CD14-positive monocyte (primary cell): ENCODE measurements around the gene CNGB1. TPM values are rescaled to one million over a fixed set of nuclear protein-coding genes. Genes with fewer than 3 reads are reported as not detected.

Source experiments
- DNase-seq, 3 donors: peaks; one replicate each; pipeline ENCODE4 v3.0.0-alpha.2; 2011 to 2022
- H2AFZ ChIP-seq: 2 replicates; pipeline ENCODE4 v1.6.0; 2012; ENCODE audit warnings: mild to moderate bottlenecking, low read depth, low read length, inconsistent platforms; ENCODE audit not compliant: insufficient read depth, poor library complexity, severe bottlenecking
- H3K27ac ChIP-seq, 2 donors: 1 replicate in 1 of 2; 2 replicates in 1 of 2; pipeline ENCODE4 v1.5.1; 2012 to 2013; ENCODE audit warnings: low read length in 2 of 2, control low read depth in 1 of 2, inconsistent platforms in 1 of 2, low read depth in 1 of 2, mild to moderate bottlenecking in 1 of 2
- H3K27me3 ChIP-seq, 2 donors: one replicate each; pipeline versions ENCODE4 v1.6.0 to v1.6.1; 2011 to 2013; ENCODE audit warnings: low read length in 2 of 2; ENCODE audit not compliant: control insufficient read depth in 2 of 2, insufficient read depth in 2 of 2
- H3K36me3 ChIP-seq, 2 donors: replicated peaks in 1 of 2; 1 replicate in 1 of 2; 2 replicates in 1 of 2; pipeline versions ENCODE4 v1.5.1 to v1.6.1; 2012 to 2013; ENCODE audit warnings: low read length in 2 of 2, control low read depth in 1 of 2, inconsistent platforms in 1 of 2, mild to moderate bottlenecking in 1 of 2; ENCODE audit not compliant: insufficient read depth in 2 of 2, control insufficient read depth in 1 of 2
- H3K4me1 ChIP-seq, 2 donors: 1 replicate in 1 of 2; 2 replicates in 1 of 2; pipeline versions ENCODE4 v1.5.1 to v1.6.1; 2012 to 2013; ENCODE audit warnings: low read length in 2 of 2, control low read depth in 1 of 2, inconsistent platforms in 1 of 2, mild to moderate bottlenecking in 1 of 2, moderate library complexity in 1 of 2; ENCODE audit not compliant: insufficient read depth in 2 of 2, control insufficient read depth in 1 of 2
- H3K4me2 ChIP-seq: replicated peaks from 2 replicates; pipeline ENCODE3; 2012; ENCODE audit warnings: low read length, moderate library complexity, mild to moderate bottlenecking; ENCODE audit not compliant: poor library complexity, severe bottlenecking; ENCODE audit errors: extremely low read depth
- H3K4me3 ChIP-seq, 3 experiments: fragments of 200-600 bp in 1 of 3; sonication (generic) in 1 of 3; replicated peaks in 1 of 3; 1 replicate in 2 of 3; 2 replicates in 1 of 3; pipeline ENCODE4 v1.5.1; 2011 to 2013; ENCODE audit warnings: low read length in 3 of 3, mild to moderate bottlenecking in 3 of 3, control low read depth in 2 of 3, low read depth in 2 of 3, inconsistent platforms in 1 of 3, moderate library complexity in 1 of 3
- H3K79me2 ChIP-seq: 2 replicates; pipeline ENCODE4 v1.6.0; 2012; ENCODE audit warnings: mild to moderate bottlenecking, control low read depth, inconsistent platforms, low read length, moderate library complexity; ENCODE audit not compliant: insufficient read depth
- H3K9ac ChIP-seq: 2 replicates; pipeline ENCODE4 v1.6.0; 2017; ENCODE audit warnings: low read length, mild to moderate bottlenecking; ENCODE audit not compliant: insufficient read depth, poor library complexity, severe bottlenecking
- H3K9me3 ChIP-seq, 2 donors: replicated peaks in 1 of 2; 1 replicate in 1 of 2; 2 replicates in 1 of 2; pipeline versions ENCODE4 v1.5.1 to v1.6.1; 2012 to 2013; ENCODE audit warnings: low read length in 2 of 2, control low read depth in 1 of 2; ENCODE audit not compliant: control insufficient read depth in 1 of 2, insufficient read depth in 1 of 2
- H4K20me1 ChIP-seq: 2 replicates; pipeline ENCODE4 v1.6.0; 2012; ENCODE audit warnings: mild to moderate bottlenecking, low read length, control low read depth, moderate library complexity; ENCODE audit not compliant: insufficient read depth
- H3K27ac Mint-ChIP-seq, 7 donors: one replicate each; pipeline ENCODE4 v1.8.0; 2020; ENCODE audit warnings: mild to moderate bottlenecking in 7 of 7, mixed read lengths in 7 of 7, moderate library complexity in 6 of 7, inconsistent platforms in 2 of 7
- H3K27me3 Mint-ChIP-seq, 3 donors: one replicate each; pipeline ENCODE4 v1.8.0; 2021 to 2022; ENCODE audit warnings: low read depth in 3 of 3, mild to moderate bottlenecking in 3 of 3, mixed read lengths in 3 of 3, moderate library complexity in 3 of 3, inconsistent platforms in 1 of 3
- H3K36me3 Mint-ChIP-seq, 2 donors: one replicate each; pipeline ENCODE4 v1.8.0; 2020; ENCODE audit warnings: mixed read lengths in 2 of 2, inconsistent platforms in 1 of 2, mild to moderate bottlenecking in 1 of 2
- H3K4me1 Mint-ChIP-seq: one replicate; pipeline ENCODE4 v1.8.0; 2020; ENCODE audit warnings: mild to moderate bottlenecking, mixed read lengths
- H3K4me3 Mint-ChIP-seq, 2 donors: one replicate each; pipeline ENCODE4 v1.8.0; 2020; ENCODE audit warnings: mild to moderate bottlenecking in 2 of 2, mixed read lengths in 2 of 2, moderate library complexity in 1 of 2
- H3K9me3 Mint-ChIP-seq, 7 donors: one replicate each; pipeline ENCODE4 v1.8.0; 2020 to 2022; ENCODE audit warnings: mixed read lengths in 7 of 7, mild to moderate bottlenecking in 6 of 7, moderate library complexity in 6 of 7, inconsistent platforms in 2 of 7
- CTCF ChIP-seq: fragments of 200-600 bp; IDR thresholded peaks from one replicate; pipeline ENCODE4 v1.8.0; 2022; ENCODE audit warnings: antibody characterized with exemption, mild to moderate bottlenecking
- WGBS: methylation state at CpG from one replicate; pipeline ENCODE4 v1.1.5; 2013; ENCODE audit warnings: missing lambda C conversion rate; ENCODE audit not compliant: insufficient coverage; 5-methylcytosine and 5-hydroxymethylcytosine counted together
- intact Hi-C, 2 donors: fragments of 100-400 bp; cut with micrococcal nuclease; formaldehyde crosslinking; loops; one replicate each; pipeline versions ENCODE4 v1.15.0 to v1.15.1; 2023
- polyA plus RNA-seq, 3 donors: library from polyadenylated mRNA; depleted of rRNA in 1 of 3; unstranded in 2 of 3; stranded (reverse) in 1 of 3; fragments of 300-500 nt in 2 of 3; fragments of >200 nt in 1 of 3; fragmentation: Illumina TruSeq in 2 of 3; gene quantifications; 1 replicate in 2 of 3; 2 replicates in 1 of 3; pipeline ENCODE4 v1.2.3, GENCODE V29; 2012 to 2021

Gene CNGB1
- polyA plus RNA-seq, 3 donors, result not detected

- Mint-ChIP-seq H3K4me3 (no peak overlapping the region), H3K9me3 (peaks cover 0 to 5% (median 0%) of the 10 kb centered on the region in 7 donors), H3K4me1 (no peaks in the 10 kb centered on the region), H3K27me3 (peaks cover 2 to 6% (median 3%) of the 10 kb centered on the region in 3 donors), H3K36me3 (no peaks in the 10 kb centered on the region), H3K27ac (no peak overlapping the region)
- no peak overlapping the region for H3K4me3 ChIP-seq
- TF ChIP-seq CTCF, result no peak
- no peak for DNase-seq
- no peaks in the 10 kb centered on the region for H3K36me3 ChIP-seq
- 76% methylated on average over 2 of the region's 3 CpGs for WGBS
- H3K4me1 ChIP-seq, result no peaks in the 10 kb centered on the region
- no peaks in the 10 kb centered on the region for H3K27me3 ChIP-seq
- no peaks in the 10 kb centered on the region for H4K20me1 ChIP-seq
- H3K27ac ChIP-seq, result no peak overlapping the region
- no peak overlapping the region for H2AFZ ChIP-seq
- H3K9me3 ChIP-seq, result no peaks in the 10 kb centered on the region
- intact Hi-C loops, result no loop called here
- no peak overlapping the region for H3K4me2 ChIP-seq
- H3K79me2 ChIP-seq, result no peaks in the 10 kb centered on the region
- no peak overlapping the region for H3K9ac ChIP-seq
These were observed 45.6 kb downstream of the CNGB1 start for GRCh38 chr16:57925310-57925709.

GRCh38 chr16:57924514-57924913, 46.4 kb downstream of the CNGB1 start:
- no peaks in the 10 kb centered on the region for H3K4me1 Mint-ChIP-seq
- peaks cover 2 to 6% (median 3%) of the 10 kb centered on the region in 3 donors for H3K27me3 Mint-ChIP-seq
- H3K36me3 Mint-ChIP-seq, result no peaks in the 10 kb centered on the region
- Histone ChIP-seq H4K20me1 (no peaks in the 10 kb centered on the region), H3K36me3 (no peaks in the 10 kb centered on the region), H3K27ac (no peak overlapping the region), H2AFZ (no peak overlapping the region), H3K9me3 (no peaks in the 10 kb centered on the region), H3K4me2 (no peak overlapping the region), H3K79me2 (no peaks in the 10 kb centered on the region), H3K4me3 (no peak overlapping the region), H3K9ac (no peak overlapping the region), H3K27me3 (no peaks in the 10 kb centered on the region), H3K4me1 (no peaks in the 10 kb centered on the region)
- intact Hi-C loops, result no loop called here
- peaks cover 0 to 5% (median 0%) of the 10 kb centered on the region in 7 donors for H3K9me3 Mint-ChIP-seq
- H3K4me3 Mint-ChIP-seq, result no peak overlapping the region
- no peak for DNase-seq
- H3K27ac Mint-ChIP-seq, result no peak overlapping the region
- 93% methylated on average over 4 of the region's 6 CpGs for WGBS
- TF ChIP-seq CTCF, result no peak
